Ramos (cell line): Measurements from ENCODE around the gene MTCL1.

ENCODE experiments used
- in situ Hi-C: fragments of 300-500 bp; cut with MboI; formaldehyde crosslinking; loops from one replicate; pipeline ENCODE4 v1.14.3; 2022; ENCODE audit warnings: low sequenced_read_pairs; ENCODE audit not compliant: unreplicated experiment

MTCL1 gene

DNA sequence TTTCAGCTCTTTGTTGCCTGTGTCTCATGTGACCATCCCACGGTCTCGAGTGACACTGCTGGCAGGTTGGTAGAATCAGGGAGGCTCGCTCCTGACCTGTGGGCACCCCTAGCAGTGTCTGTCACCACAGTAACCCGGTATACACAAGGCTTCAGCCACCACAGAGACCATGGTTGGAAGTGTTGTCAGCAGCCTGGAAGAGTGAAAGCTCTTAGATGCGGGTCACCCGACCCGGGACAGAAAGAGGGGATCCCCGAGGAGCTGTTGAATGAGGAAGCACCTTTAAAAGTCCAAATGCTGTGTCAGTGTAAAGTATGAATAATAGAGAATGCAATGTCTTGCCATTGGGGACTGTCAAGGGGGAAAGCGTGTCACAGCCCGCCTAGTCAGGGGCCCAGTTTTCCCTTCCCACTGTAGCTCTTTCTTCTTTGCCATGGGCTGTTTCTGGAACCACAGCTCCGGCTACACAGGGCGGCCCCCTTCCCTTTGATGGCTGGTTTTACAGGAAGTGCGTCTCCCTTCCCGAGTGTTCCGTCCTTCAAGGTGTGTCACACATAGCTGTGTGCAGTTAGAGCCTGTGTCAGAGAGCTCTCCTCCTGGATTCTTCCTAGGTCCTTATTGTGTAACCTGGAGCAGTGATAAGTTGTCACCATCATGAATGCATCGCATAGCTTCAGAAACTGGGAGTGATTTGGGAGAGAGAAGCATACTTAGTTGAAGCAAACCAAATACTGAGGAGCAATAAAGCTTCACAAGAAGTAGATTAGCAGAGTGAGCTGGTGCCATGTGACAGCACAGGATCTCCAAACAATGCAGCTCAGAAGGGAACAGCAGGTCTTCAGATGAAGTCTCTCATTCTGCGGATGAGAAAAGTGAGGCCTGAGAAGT is 81.4 kb downstream of the MTCL1 start:
- in situ Hi-C loops: loop anchor here (25.0 kb wide), 1 partner anchor 101 kb away; no protein-coding TSS in a partner anchor

- in situ Hi-C loops: loop anchor here (25.0 kb wide), 1 partner anchor 100 kb away; no protein-coding TSS in a partner anchor
Measured at GRCh38 chr18:8787371-8787670, 82.0 kb downstream of the MTCL1 start.

- in situ Hi-C loops: loop anchor here (25.0 kb wide), 1 partner anchor 100 kb away; no protein-coding TSS in a partner anchor
Measured at GRCh38 chr18:8787794-8788193, 82.4 kb downstream of the MTCL1 start.

GRCh38 chr18:8788503-8789429 is 83.4 kb downstream of the MTCL1 start:
- in situ Hi-C loops: loop anchor here (25.0 kb wide), 1 partner anchor 99 kb away; no protein-coding TSS in a partner anchor

DNA sequence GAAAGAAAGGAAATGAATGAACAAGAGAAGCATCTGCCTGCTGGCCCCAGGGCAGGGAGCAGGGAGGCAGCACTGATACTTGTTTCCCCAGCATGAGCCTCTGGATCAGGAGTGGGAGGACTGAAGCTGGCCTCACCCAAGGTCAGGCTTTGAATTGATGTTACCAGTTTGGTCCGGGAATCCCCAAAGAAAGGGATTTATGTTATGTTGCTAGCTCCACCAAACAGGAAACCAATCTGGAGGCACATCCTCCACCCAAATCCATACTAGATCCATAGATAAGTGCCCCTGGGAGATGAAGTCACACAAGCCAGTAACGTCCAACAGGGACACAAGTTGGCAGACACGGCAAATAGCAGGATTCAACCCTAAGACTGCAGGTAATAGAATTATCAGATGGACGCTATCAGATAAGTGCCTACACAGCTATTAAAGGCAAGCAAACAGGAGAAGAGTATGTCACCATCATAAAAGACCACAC is 85.9 kb downstream of the MTCL1 start:
- in situ Hi-C loops: loop anchor here (25.0 kb wide), 1 partner anchor 96 kb away; no protein-coding TSS in a partner anchor

- in situ Hi-C loops: loop anchor here (25.0 kb wide), 1 partner anchor 94 kb away; no protein-coding TSS in a partner anchor
Measured at GRCh38 chr18:8792688-8793316, 87.4 kb downstream of the MTCL1 start.

DNA sequence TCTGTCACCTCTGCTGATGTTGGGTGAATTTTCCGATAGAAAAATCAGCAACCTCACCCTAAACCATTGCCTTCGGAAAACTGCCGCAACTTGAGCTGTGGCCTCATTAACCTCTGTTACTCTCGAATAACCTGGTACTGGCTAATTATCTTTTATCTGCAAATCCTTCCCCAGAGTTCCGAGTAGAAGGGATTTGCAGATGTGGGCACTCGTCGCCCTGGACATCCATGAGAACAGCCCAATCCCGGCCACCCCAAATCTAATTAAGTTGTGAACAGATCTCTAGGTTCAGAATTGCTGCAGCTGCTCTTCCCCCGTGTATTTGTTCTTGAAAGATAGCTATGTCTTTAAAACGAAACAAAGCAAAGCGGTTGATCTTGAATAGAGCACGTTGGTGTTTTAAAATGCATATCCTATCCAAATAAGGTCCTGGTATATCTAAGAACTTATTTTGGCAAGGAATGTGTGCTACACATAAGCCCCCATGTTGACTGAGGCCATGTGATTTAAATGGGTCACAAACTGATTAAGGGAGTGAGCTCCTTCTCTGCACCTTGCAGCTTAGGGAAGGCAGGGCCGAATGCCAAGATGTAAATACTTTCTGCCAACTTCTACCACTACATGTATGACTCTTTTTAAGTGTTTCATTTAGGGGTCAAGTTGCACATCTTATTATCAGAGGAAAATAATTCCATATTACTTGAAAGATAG is 88.2 kb downstream of the MTCL1 start:
- in situ Hi-C loops: loop anchor here (25.0 kb wide), 1 partner anchor 94 kb away; no protein-coding TSS in a partner anchor

DNA sequence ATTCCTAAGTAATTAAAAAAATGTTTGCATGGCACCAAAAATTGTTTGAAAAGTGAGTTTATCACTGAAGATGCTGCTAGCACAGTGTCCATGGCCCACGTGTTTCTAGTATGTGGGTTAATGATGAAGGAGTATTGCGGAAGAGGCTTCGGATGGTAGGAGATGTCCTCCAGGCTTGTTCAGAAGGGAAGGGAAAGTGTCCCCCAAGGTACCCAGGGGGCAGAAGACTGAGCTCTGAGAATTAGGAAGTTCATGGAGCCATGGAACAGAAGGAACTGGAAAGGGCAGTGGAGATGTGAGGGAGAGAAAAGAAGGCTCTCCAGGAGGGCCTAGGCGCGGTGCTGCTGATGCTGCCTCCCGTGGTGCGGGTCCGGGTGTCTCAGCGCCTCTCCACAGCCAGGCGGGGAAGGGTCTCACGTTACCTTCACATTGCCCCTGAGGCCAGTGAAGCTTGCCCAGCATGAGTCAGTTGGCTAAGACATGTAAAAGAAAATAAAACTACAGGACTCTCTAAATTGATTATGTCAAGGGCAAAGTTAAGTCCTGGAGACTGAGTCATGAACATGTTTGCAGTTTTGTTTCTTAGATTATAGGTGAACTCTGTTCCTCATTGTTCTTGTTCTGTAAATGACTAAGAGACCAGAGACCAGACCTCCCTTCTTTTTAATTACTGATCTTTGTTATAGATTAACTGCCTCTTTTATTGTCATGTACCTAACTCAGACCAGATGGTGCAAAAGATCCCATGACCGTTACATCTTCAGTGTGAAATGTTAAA is 89.0 kb downstream of the MTCL1 start:
- in situ Hi-C loops: loop anchor here (25.0 kb wide), 1 partner anchor 93 kb away; no protein-coding TSS in a partner anchor

DNA sequence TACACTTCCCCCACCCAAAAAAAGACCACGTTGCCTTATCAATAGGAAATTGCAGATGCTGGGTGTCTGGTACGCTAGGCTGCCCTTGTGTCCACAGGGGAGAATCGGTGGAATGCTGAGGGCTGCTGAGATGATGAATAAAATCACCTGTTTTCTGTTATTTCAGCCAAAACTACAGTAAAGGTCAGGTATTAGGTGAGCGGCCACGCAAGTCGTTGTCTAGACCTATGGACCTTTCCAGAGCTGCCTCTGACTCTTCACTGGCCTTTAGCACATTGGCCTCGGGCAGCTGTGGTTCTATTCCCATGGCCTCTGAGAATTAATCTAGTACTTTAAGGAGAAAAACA is 89.6 kb downstream of the MTCL1 start:
- in situ Hi-C loops: loop anchor here (25.0 kb wide), 1 partner anchor 92 kb away; no protein-coding TSS in a partner anchor

- in situ Hi-C loops: loop anchor here (25.0 kb wide), 1 partner anchor 92 kb away; no protein-coding TSS in a partner anchor
Measured at GRCh38 chr18:8795586-8796325, 90.4 kb downstream of the MTCL1 start.

GRCh38 chr18:8797206-8797605 is 91.8 kb downstream of the MTCL1 start:
- in situ Hi-C loops: loop anchor here (25.0 kb wide), 1 partner anchor 90 kb away; no protein-coding TSS in a partner anchor

GRCh38 chr18:8799001-8799400 is 93.6 kb downstream of the MTCL1 start:
- in situ Hi-C loops: loop anchor here (25.0 kb wide), 1 partner anchor 88 kb away; no protein-coding TSS in a partner anchor

DNA sequence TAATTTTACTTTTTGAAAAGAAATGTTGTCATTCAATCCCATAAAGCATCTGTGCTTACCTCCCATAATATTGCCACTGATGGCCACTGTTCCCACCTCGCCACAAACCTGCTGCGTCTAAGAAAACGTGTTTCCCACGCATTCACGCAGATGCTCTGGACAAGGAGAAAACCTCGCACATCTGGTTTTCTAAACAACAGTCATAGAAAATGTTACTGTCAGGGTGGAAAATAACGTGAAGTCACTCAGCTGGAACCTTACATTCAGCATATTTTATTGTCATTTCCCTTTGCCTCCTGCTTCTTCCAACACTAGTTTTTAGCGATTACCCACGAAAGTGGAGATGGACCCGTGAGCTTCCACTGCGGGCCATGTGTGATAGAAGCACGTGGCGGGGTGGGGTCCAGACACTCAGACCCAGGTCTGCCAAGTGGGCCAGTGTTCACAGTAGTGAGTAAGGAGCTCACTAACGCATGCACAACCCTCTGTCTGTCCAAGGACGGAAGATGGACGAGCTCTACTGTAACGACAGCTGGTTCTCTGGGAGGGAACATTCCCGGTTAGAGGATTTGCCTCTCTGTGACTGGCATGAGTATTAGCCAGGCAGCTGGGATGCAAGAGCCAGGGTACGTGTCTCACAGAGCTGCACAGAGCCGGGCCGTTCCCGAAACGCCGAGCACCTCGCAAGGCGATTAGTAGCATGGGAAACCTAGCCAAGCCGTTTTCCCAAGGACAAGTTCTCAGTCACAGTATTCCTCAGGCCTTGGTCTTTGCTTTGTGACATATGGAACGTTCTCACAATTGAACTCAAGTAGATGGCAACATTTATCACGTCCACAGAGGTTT is 94.5 kb downstream of the MTCL1 start:
- in situ Hi-C loops: loop anchor here (25.0 kb wide), 1 partner anchor 87 kb away; no protein-coding TSS in a partner anchor

DNA sequence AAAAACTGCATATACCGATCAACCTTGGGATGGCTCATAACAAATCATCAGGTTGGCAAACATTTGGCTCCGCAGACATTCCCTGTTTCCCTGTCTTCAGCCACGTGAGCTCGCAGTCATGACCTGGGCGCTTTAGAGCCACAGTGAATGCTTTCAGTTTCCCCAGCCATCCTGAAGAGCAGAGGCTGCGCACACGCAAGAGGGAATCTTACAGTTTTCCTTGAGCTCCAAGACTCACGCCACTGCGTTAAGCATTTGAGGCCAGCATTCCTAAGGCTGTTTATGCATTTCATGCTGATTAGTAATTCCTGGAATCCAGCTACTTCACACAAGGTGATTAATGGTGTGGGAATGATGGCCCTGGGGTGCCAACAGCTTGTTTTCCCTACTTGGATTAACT is 95.1 kb downstream of the MTCL1 start:
- in situ Hi-C loops: no loop called here

- in situ Hi-C loops: no loop called here
Measured at GRCh38 chr18:8800876-8801262, 95.5 kb downstream of the MTCL1 start.

- in situ Hi-C loops: no loop called here
Measured at GRCh38 chr18:8801263-8801901, 96.0 kb downstream of the MTCL1 start.
